LNCAP (cell line): Measurements from ENCODE around the gene MAP4K5.

Experiments used
- TF ChIP-seq, protein P1 (sequence below): fragments of 450-650 bp; IDR thresholded peaks from 2 replicates; pipeline ENCODE4 v1.5.1; 2017; ENCODE audit warnings: mild to moderate bottlenecking

MAP4K5 gene

DNA sequence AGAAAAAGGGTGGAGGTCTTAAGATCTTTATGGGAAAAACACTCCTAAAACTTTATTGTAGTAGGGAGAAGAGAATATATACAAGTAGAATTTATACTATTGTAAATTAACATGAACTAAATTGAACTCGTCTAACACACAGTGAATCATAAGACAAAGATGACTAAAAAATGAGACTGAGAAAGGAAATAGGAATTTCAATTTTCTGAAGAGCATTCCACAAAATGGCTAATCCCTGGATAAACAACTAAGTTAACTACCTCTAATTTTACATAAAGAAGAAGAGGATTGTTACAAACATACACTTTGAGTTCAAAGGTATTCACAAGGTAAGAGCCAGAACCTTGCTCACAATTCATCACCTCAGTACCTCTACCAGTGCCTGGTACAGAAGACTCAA lies 2.0 kb downstream of the MAP4K5 start:
- TF ChIP-seq, protein P1, sequence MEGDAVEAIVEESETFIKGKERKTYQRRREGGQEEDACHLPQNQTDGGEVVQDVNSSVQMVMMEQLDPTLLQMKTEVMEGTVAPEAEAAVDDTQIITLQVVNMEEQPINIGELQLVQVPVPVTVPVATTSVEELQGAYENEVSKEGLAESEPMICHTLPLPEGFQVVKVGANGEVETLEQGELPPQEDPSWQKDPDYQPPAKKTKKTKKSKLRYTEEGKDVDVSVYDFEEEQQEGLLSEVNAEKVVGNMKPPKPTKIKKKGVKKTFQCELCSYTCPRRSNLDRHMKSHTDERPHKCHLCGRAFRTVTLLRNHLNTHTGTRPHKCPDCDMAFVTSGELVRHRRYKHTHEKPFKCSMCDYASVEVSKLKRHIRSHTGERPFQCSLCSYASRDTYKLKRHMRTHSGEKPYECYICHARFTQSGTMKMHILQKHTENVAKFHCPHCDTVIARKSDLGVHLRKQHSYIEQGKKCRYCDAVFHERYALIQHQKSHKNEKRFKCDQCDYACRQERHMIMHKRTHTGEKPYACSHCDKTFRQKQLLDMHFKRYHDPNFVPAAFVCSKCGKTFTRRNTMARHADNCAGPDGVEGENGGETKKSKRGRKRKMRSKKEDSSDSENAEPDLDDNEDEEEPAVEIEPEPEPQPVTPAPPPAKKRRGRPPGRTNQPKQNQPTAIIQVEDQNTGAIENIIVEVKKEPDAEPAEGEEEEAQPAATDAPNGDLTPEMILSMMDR = no peak

DNA sequence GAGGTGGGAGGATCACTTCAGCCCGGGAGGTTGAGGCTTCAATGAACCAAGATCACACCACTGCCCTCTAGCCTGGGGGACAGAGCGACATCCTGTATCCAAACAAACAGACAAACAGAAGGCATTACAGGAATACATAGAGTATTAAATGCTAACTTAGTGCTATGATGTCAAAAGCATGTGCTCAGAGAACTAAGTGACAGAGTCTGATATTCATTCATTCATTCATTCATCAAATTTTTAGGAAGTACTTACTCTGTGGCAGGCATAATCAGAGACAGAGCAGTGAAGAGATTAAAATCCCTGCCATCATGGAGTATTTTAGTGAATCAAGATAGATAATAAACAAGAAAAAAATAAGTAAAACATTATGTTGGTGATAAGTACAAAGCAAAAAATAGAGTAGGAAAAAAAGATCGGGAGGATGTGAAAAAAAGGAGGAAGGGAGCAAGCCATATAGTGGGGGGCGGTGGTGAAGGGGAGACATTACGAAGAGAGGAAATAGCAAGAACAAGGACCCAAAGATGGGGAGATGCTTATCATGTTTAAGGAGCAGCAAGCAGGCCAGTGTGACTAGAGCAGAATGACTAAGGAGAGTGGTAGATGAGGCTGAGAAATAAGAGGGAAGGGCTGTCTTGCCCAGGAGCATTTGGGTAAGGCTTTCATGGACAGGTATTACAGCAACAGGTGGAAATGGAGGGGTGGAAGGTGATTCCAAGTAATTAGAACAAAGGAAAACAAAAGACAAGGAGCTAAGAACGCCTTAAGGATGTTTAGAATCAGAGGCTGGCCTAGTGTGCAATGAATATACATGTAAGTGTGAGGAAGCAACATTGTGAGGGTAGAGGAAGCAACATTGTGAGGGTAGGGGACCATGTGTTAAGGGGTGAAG lies 2.8 kb downstream of the MAP4K5 start:
- TF ChIP-seq, protein P1 = no peak

DNA sequence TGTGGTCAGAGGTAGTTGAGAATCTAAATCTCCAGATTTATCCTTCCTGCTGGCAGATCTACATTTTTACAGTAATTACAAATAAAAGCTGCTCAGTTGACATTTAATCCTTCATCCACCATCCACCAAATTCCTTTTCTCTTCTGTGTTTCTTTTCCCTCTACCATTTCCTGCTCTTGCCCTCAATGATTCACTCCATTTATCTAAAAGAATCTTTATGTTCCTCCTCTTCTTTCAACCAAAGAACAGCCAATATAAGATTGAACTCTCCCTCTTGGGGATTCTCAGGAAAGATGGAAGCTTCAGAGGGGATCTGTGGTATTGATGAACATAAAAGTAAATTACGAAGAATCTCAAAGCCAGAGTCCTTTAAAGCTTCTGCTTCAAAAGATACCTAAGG lies 4.4 kb downstream of the MAP4K5 start:
- TF ChIP-seq, protein P1 = no peak

DNA sequence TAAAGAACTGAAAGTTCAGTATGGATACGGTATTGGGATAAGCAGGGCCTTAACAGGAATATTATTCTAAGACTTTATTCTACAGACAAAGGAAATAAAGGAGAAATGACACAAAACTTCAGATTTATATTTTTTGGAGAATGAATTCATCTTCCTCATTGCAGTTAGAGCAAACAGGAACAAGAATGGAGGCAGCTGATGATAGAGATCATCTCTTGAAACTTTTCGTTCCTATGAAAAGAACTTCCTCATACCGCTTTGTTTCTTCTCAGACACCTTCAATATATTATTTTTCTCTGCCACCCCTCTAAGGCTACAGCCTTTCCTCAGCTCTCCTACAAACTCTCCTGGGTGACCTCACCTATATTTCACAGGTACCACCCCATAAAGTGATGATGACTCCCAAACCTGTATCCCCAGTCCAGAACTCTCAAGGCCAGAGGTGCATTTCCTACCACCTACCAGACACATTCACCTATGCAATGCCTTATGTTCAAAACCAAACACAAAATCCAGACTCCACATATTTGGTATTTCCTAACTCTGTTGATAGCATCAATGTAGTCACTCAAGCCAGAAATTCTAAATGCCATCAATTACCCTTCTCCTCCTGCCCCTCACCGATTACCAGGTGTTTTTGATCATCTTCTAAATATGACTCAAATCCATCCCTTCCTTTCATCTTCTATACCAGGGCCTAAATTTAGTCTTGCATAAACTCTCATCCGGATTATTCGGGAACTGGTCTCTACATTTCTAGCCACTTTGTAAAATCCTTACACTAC lies 7.4 kb downstream of the MAP4K5 start:
- TF ChIP-seq, protein P1 = no peak

DNA sequence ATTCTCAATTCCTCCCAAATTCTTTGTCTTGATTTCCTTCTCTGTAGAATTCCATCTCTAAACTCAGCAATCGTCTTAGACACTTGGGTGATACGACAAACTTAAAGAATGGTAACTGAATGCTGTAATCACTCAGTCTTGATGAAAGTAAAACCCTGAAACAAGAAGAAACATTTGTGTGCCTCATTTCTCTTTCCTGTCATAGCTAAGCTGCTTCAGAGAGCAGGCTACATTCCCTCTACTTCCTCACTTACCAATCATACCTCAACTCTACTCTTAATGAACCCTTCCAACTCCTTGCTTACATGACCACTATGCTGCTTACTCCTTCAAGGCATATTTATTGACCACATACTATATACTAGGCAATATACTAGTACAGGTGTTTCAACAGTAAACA lies 8.3 kb downstream of the MAP4K5 start:
- TF ChIP-seq, protein P1 = no peak

DNA sequence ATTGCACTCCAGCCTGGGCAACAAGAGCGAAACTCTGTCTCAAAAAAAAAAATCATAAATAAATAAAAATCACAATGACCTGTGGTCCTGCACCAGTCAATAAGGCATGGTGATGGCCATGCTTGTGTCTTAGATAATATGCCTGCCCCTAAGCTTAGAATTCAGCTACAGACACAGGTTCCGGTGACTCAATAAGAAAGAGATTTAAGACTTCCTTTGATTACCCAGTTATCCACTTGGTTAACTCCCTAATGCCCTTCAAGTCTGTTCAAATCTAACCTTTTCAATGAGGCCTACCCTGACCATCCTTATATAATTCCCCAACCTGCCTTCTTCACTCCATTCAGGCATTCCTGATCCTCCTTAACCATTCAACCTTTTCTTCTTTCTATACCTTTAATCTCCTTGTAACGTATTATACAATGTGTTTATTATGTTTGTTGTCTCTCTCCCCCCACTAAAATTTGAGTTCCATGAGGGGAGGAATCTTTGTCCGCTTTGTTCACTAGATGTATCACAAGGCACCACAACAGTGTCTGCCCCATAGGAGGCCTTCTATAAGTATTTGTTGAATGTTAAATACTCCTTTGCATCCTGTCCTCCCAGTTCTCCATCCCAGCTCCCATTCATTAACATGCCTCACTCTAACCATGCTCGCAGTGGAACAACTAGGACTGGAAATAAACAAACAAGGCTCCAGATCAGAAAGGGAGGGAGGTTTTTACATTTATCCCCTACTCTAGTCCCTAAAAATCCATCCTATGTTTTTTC lies 8.9 kb downstream of the MAP4K5 start:
- TF ChIP-seq, protein P1 = no peak

DNA sequence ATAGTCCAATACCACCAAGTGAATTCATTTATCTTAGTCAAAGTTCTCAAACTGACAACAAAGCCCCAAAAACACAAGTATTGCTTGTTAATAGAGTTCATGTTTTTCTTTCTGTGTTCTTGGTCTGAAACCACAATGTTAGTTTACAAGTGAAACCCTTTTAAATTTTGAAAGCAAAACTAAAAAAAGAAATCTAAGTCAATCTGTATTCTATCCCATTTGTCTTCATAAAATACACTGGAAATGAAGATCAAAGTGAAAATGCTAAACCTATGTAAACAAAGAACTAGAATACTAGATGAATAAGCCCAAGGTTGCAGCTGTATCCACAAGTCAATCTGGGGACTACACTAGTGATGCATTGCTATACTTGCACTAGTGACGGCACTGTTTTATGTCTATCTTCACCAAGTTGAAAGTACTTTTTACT lies 10.4 kb downstream of the MAP4K5 start:
- TF ChIP-seq, protein P1 = no peak
